Measurements from ENCODE around the gene ZNF860. TPM values are rescaled to one million over a fixed set of nuclear protein-coding genes. Genes with fewer than 3 reads are reported as not detected.

ZNF860 gene
- total and polyA plus RNA-seq, 2 of the 4 experiments (the other 2 are of a cell fraction) = 0.18 to 0.26 TPM

GRCh38 chr3:31996195-31996594, 14.6 kb downstream of the ZNF860 start:
- no peak overlapping the region for H4K8ac ChIP-seq (ENCODE audit: low read depth in 2 of 2, low read length in 2 of 2)
- no peak overlapping the region for H3K18ac ChIP-seq (ENCODE audit: low read depth, low read length)
- H3K4ac ChIP-seq (ENCODE audit: low read depth, low read length) = no peak overlapping the region
- no peak overlapping the region for H4K5ac ChIP-seq (ENCODE audit: low read depth, low read length)
- ChIA-PET CTCF (interaction anchor here (1.1 kb wide), 1 partner anchor 22 kb away, joined by 3 read pairs; no protein-coding TSS in a partner anchor), POLR2A (ENCODE audit: unreplicated experiment) (no interaction called here)
- no peaks in the 10 kb centered on the region for H3K9me1 ChIP-seq (ENCODE audit: insufficient read depth, low read length)
- no peak overlapping the region for H2BK120ac ChIP-seq (ENCODE audit: low read depth, low read length)
- 0 out of 2 replicates have a peak, but pooled peaks cover 3% of the 10 kb centered on the region for H3K9me3 ChIP-seq (ENCODE audit: control insufficient read depth, insufficient read depth, low read length)
- BruUV-seq (replicated peaks) = no TSS peak
- no peak overlapping the region for H3K14ac ChIP-seq (replicated peaks; ENCODE audit: low read depth, low read length)
- WGBS, 2 experiments (ENCODE audit: extremely low coverage in 2 of 2, insufficient read length in 1 of 2) = no CpG with 5 or more reads among the region's 1 CpG
- ATAC-seq (ENCODE audit: low read depth) = no peak
- H3K4me3 ChIP-seq (ENCODE audit: insufficient read depth, low read depth, low read length) = no peak overlapping the region
- H3K27ac ChIP-seq (ENCODE audit: insufficient read depth, low read length) = no peak overlapping the region
- no peak overlapping the region for H3K9ac ChIP-seq (ENCODE audit: low read depth, low read length)
- peaks cover 3% of the 10 kb centered on the region; the same call in 1 of the 2 replicates for H3K27me3 ChIP-seq (ENCODE audit: control insufficient read depth, insufficient read depth, low read length)
- no peak overlapping the region for H4K91ac ChIP-seq (ENCODE audit: insufficient read depth, low read depth, low read length)
- H3K56ac ChIP-seq (ENCODE audit: extremely low read depth, insufficient read depth, low read length) = no peak overlapping the region
- no peaks in the 10 kb centered on the region for H3K36me3 ChIP-seq (ENCODE audit: control insufficient read depth, insufficient read depth, low read length)
- H2AFZ ChIP-seq (replicated peaks; ENCODE audit: low read length, poor library complexity) = no peak overlapping the region
- H2AK9ac ChIP-seq (replicated peaks; ENCODE audit: low read depth, low read length, poor library complexity) = no peak overlapping the region
- no peaks in the 10 kb centered on the region for H4K20me1 ChIP-seq (ENCODE audit: insufficient read depth, low read length)
- H2BK5ac ChIP-seq (ENCODE audit: low read depth, low read length, poor library complexity, severe bottlenecking) = no peak overlapping the region
- no peak for TF ChIP-seq CHD1 (IDR thresholded peaks at IDR 0.05; ENCODE audit: low read depth, low read length)
- TF ChIP-seq CTCF (conservative IDR thresholded peaks at IDR 0.05; ENCODE audit: low read depth, low read length) = no peak
- no peak overlapping the region for H2BK15ac ChIP-seq (ENCODE audit: low read depth, low read length)
- no peak overlapping the region for H3K23ac ChIP-seq (ENCODE audit: low read depth, low read length)
- in situ Hi-C loops (cut with MboI; ENCODE audit: low sequenced_read_pairs) (no loop called here), dilution Hi-C loops (cut with HindIII; ENCODE audit: low sequenced_read_pairs, unreplicated experiment) (no loop called here), intact Hi-C loops (cut with micrococcal nuclease) (no loop called here)
- H2AK5ac ChIP-seq (ENCODE audit: low read depth, low read length) = no peak overlapping the region
- DNase-seq = no peak
- no peaks in the 10 kb centered on the region for H3K4me1 ChIP-seq (ENCODE audit: control insufficient read depth, insufficient read depth, low read length)
- no peaks in the 10 kb centered on the region for H3K79me1 ChIP-seq (ENCODE audit: low read depth in 1 of 2, low read length in 2 of 2)
- H2BK20ac ChIP-seq (ENCODE audit: low read depth, low read length) = no peak overlapping the region
- H3K4me2 ChIP-seq (ENCODE audit: low read depth, low read length) = no peak overlapping the region

Data from IMR-90 (cell line).